H1 (cell line): ENCODE measurements around the gene SCP2. TPM values are rescaled to one million over a fixed set of nuclear protein-coding genes. Genes with fewer than 3 reads are reported as not detected.

Experiments used
- CTCF ChIA-PET: fragments of 300-600 bp; sonication (Branson Sonifier 250); formaldehyde crosslinking; loops from one replicate; lab custom pipeline; 2021; ENCODE audit not compliant: partially characterized antibody; lab: Charles Lee
- POLR2A ChIA-PET: fragments of 300-600 bp; sonication (Branson Sonifier 250); formaldehyde crosslinking; loops from one replicate; lab custom pipeline; 2021; ENCODE audit warnings: inconsistent platforms; ENCODE audit not compliant: partially characterized antibody; lab: Charles Lee
- DNase-seq, 2 experiments: peaks; one replicate each; pipeline versions ENCODE4 v3.0.0 to v3.0.0-alpha.2; 2010 to 2022; ENCODE audit warnings: low spot score in 2 of 2, low read depth in 1 of 2, mixed read lengths in 1 of 2
- FAIRE-seq: peaks from 2 replicates; lab custom pipeline; 2011; peaks lifted over from hg19 to GRCh38; lab: Jason Lieb, UNC
- H2AFZ ChIP-seq: 2 replicates; pipeline ENCODE4 v1.8.1; 2012; ENCODE audit warnings: low read length, inconsistent platforms
- H2AK5ac ChIP-seq: 2 replicates; pipeline ENCODE4 v1.6.1; 2013; ENCODE audit warnings: low read depth, low read length
- H2BK120ac ChIP-seq: replicated peaks from 2 replicates; pipeline ENCODE3; 2013; ENCODE audit warnings: low read depth, low read length, inconsistent platforms
- H2BK12ac ChIP-seq: 2 replicates; pipeline ENCODE4 v1.6.1; 2013; ENCODE audit warnings: low read depth, low read length
- H2BK15ac ChIP-seq: 2 replicates; pipeline ENCODE4 v1.6.1; 2013; ENCODE audit warnings: low read length
- H2BK20ac ChIP-seq: 2 replicates; pipeline ENCODE4 v1.6.1; 2013; ENCODE audit warnings: low read length
- H2BK5ac ChIP-seq: 2 replicates; pipeline ENCODE4 v1.6.1; 2013; ENCODE audit warnings: low read depth, low read length
- H3K14ac ChIP-seq: 2 replicates; pipeline ENCODE4 v1.6.1; 2013; ENCODE audit warnings: inconsistent platforms; ENCODE audit not compliant: insufficient read length
- H3K18ac ChIP-seq: 2 replicates; pipeline ENCODE4 v1.6.1; 2013; ENCODE audit warnings: low read length; ENCODE audit errors: extremely low read depth
- H3K23ac ChIP-seq: 2 replicates; pipeline ENCODE4 v1.6.1; 2013; ENCODE audit warnings: inconsistent platforms; ENCODE audit not compliant: insufficient read length
- H3K23me2 ChIP-seq: 2 replicates; pipeline ENCODE4 v1.6.1; 2013; ENCODE audit warnings: low read depth, low read length
- H3K27ac ChIP-seq: 2 replicates; pipeline ENCODE4 v1.6.1; 2011; ENCODE audit warnings: low read depth, low read length, inconsistent platforms
- H3K27me3 ChIP-seq, 4 experiments: replicated peaks in 1 of 4; 1 replicate in 1 of 4; 2 replicates in 3 of 4; pipeline versions ENCODE4 v1.6.1 to v1.8.1; 2011 to 2013; ENCODE audit warnings: low read length in 3 of 4, mild to moderate bottlenecking in 3 of 4, inconsistent platforms in 2 of 4, mixed read lengths in 2 of 4, moderate library complexity in 1 of 4; ENCODE audit not compliant: control insufficient read depth in 3 of 4, insufficient read depth in 3 of 4; ENCODE audit errors: extremely low read depth in 1 of 4
- H3K36me3 ChIP-seq, 4 experiments: 2 replicates each; pipeline versions ENCODE4 v1.6.1 to v1.8.1; 2011 to 2013; ENCODE audit warnings: mild to moderate bottlenecking in 4 of 4, low read length in 3 of 4, moderate library complexity in 2 of 4, control low read depth in 1 of 4, inconsistent platforms in 1 of 4; ENCODE audit not compliant: insufficient read depth in 4 of 4, control insufficient read depth in 2 of 4
- H3K4ac ChIP-seq: replicated peaks from 2 replicates; pipeline ENCODE3; 2013; ENCODE audit warnings: low read length, low read depth, mixed read lengths, inconsistent platforms; ENCODE audit not compliant: insufficient read length
- H3K4me1 ChIP-seq, 4 experiments: replicated peaks in 1 of 4; 1 replicate in 1 of 4; 2 replicates in 3 of 4; pipeline versions ENCODE4 v1.6.1 to v1.8.1; 2011 to 2013; ENCODE audit warnings: low read length in 3 of 4, inconsistent platforms in 2 of 4, mixed read lengths in 1 of 4; ENCODE audit not compliant: insufficient read depth in 4 of 4, control insufficient read depth in 3 of 4
- H3K4me2 ChIP-seq, 2 experiments: 2 replicates each; pipeline versions ENCODE4 v1.6.1 to v1.8.1; 2011 to 2013; ENCODE audit warnings: low read depth in 2 of 2, low read length in 2 of 2, control low read depth in 1 of 2, inconsistent platforms in 1 of 2, mild to moderate bottlenecking in 1 of 2; ENCODE audit not compliant: insufficient read depth in 1 of 2
- H3K4me3 ChIP-seq, 4 experiments: fragments of 200-600, 300-600 bp in 1 of 4; sonication (generic), shearing (Covaris generic), sonication (Bioruptor Twin) in 1 of 4; 2 replicates each; pipeline versions ENCODE4 v1.5.1 to v1.8.1; 2011 to 2016; ENCODE audit warnings: low read length in 4 of 4, low read depth in 3 of 4, control low read depth in 2 of 4, inconsistent platforms in 2 of 4, mild to moderate bottlenecking in 2 of 4, mixed read lengths in 1 of 4, moderate library complexity in 1 of 4; ENCODE audit not compliant: insufficient read depth in 2 of 4; ENCODE audit errors: extremely low read depth in 1 of 4
- H3K56ac ChIP-seq: replicated peaks from 2 replicates; pipeline ENCODE3; 2013; ENCODE audit warnings: low read depth, mild to moderate bottlenecking, mixed read lengths, low read length, inconsistent platforms; ENCODE audit not compliant: insufficient read length
- H3K79me1 ChIP-seq: 2 replicates; pipeline ENCODE4 v1.6.1; 2013; ENCODE audit warnings: low read depth, low read length, control low read depth
- H3K79me2 ChIP-seq, 2 experiments: 2 replicates each; pipeline versions ENCODE4 v1.6.1 to v1.8.1; 2012 to 2013; ENCODE audit warnings: low read length in 2 of 2, mild to moderate bottlenecking in 2 of 2, inconsistent platforms in 1 of 2; ENCODE audit not compliant: insufficient read depth in 2 of 2, control insufficient read depth in 1 of 2
- H3K9ac ChIP-seq, 4 experiments: replicated peaks in 1 of 4; 1 replicate in 1 of 4; 2 replicates in 3 of 4; pipeline versions ENCODE4 v1.6.1 to v1.8.1; 2011 to 2013; ENCODE audit warnings: low read depth in 3 of 4, low read length in 3 of 4, control low read depth in 2 of 4, mild to moderate bottlenecking in 2 of 4, moderate library complexity in 2 of 4, inconsistent platforms in 1 of 4; ENCODE audit errors: extremely low read depth in 1 of 4
- H3K9me3 ChIP-seq, 2 experiments: 2 replicates each; pipeline versions ENCODE4 v1.6.1 to v1.8.1; 2012 to 2013; ENCODE audit warnings: mild to moderate bottlenecking in 2 of 2, moderate library complexity in 2 of 2, control low read depth in 1 of 2, inconsistent platforms in 1 of 2, low read depth in 1 of 2, low read length in 1 of 2, mixed read lengths in 1 of 2; ENCODE audit not compliant: insufficient read depth in 2 of 2
- H4K20me1 ChIP-seq, 2 experiments: replicated peaks in 1 of 2; 2 replicates each; pipeline versions ENCODE3 to v1.8.1; 2011 to 2013; ENCODE audit warnings: inconsistent platforms in 2 of 2, low read length in 2 of 2, mild to moderate bottlenecking in 1 of 2; ENCODE audit not compliant: insufficient read depth in 2 of 2, control insufficient read depth in 1 of 2
- H4K5ac ChIP-seq: 2 replicates; pipeline ENCODE4 v1.6.1; 2013; ENCODE audit warnings: low read length, low read depth, mixed read lengths, inconsistent platforms; ENCODE audit not compliant: insufficient read length
- H4K8ac ChIP-seq: 2 replicates; pipeline ENCODE4 v1.8.0; 2013; ENCODE audit warnings: mild to moderate bottlenecking, moderate library complexity, low read length, inconsistent platforms; ENCODE audit not compliant: insufficient read depth; ENCODE audit errors: extremely low read depth
- H4K91ac ChIP-seq: replicated peaks from 2 replicates; pipeline ENCODE3; 2013; ENCODE audit warnings: low read length, mixed read lengths, inconsistent platforms; ENCODE audit not compliant: insufficient read length
- JUN ChIP-seq: IDR thresholded peaks from 2 replicates; pipeline ENCODE4 v1.6.1; 2011; ENCODE audit warnings: low read depth, mild to moderate bottlenecking, improper control_type of control experiment, low read length
- SIN3A ChIP-seq, 2 experiments: IDR thresholded peaks in 1 of 2; conservative IDR thresholded peaks in 1 of 2; 2 replicates each; pipeline ENCODE4 v1.6.1; 2011 to 2012; ENCODE audit warnings: low read length in 2 of 2, improper control_type of control experiment in 1 of 2, low read depth in 1 of 2, mild to moderate bottlenecking in 1 of 2
- WGBS, 2 experiments: shearing (Covaris generic) in 1 of 2; methylation state at CpG; one replicate each; pipeline versions ENCODE4 v1.1.6 to v1.1.7; 2013 to 2015; ENCODE audit warnings: low lambda C conversion rate in 2 of 2, mixed read lengths in 2 of 2, inconsistent platforms in 1 of 2, low coverage in 1 of 2, missing lambda C conversion rate in 1 of 2; ENCODE audit not compliant: insufficient replicate concordance in 2 of 2, insufficient coverage in 1 of 2, insufficient read length in 1 of 2; ENCODE audit errors: extremely low coverage in 1 of 2, missing lambda C conversion rate in 1 of 2; 5-methylcytosine and 5-hydroxymethylcytosine counted together
- polyA plus RNA-seq, 7 experiments: library from polyadenylated mRNA; depleted of rRNA in 3 of 7; stranded (reverse) in 5 of 7; unstranded in 2 of 7; fragments of >200 nt in 5 of 7; fragments of 200-250 nt in 2 of 7; gene quantifications; 1 replicate in 5 of 7; 2 replicates in 1 of 7; 4 replicates in 1 of 7; pipeline versions ENCODE4 v1.2.1 to v1.2.3, GENCODE V29; 2011 to 2013; ENCODE audit warnings: missing spikeins in 2 of 7, mixed read lengths in 2 of 7
- total RNA-seq: library from RNA; stranded (reverse); fragmentation: NEBNext Ultra II Directional; extraction: Animal tissue kit (Norgen Biotek cat#: 25700); gene quantifications from 2 replicates; pipeline ENCODE4 v1.2.1, GENCODE V29; 2021
- TF ChIP-seq, protein P1 (sequence below): IDR thresholded peaks from 2 replicates; pipeline ENCODE4 v1.6.1; 2012; ENCODE audit warnings: inconsistent platforms

SCP2 gene
- total and polyA plus RNA-seq, 2 of the 8 experiments (the other 6 are each of a cell fraction or from before 2014, with no cell fraction given): 20.9 to 54.3 TPM

DNA sequence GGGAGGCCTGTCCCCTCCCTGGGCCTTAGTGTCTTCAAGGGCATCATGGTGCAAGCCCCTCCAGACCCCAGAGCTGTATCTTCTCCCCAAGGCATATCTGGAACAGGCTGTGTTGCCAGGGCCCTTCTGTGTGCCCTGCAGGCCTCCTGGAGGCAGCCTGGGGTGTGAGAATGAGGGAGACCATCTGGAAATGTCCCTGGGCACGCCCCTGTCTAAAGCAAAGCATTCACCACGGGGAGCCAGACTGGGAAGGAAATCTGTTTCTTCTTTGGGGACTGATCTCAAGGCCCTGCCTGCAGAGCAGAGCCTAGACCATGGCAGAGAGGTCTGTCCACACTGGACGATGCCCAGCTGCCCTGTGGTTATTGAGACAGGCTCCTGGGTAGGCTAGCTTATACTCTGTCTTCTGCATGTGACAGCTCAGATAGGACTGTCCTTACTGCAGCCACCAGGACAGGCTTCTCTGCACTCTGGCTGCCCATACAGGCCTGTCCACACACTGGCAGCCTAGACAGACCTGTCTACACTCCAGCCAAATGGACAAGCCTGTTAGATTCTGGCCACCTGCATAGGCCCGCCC is 159.5 kb downstream of the SCP2 start:
- H4K20me1 ChIP-seq: peaks cover 0 to 2% of the 10 kb centered on the region in 2 experiments
- no peak overlapping the region for H2BK15ac ChIP-seq
- no peak overlapping the region for H3K56ac ChIP-seq
- no peak overlapping the region for H3K14ac ChIP-seq
- ChIA-PET POLR2A (interaction anchor here (0.9 to 1.2 kb wide), 3 partner anchors 9 to 44 kb away, joined by 3 read pairs; no protein-coding TSS in a partner anchor), CTCF (interaction anchor here (0.6 to 3.5 kb wide), 11 partner anchors 9 to 398 kb away, joined by 3 to 23 read pairs (median 5); no protein-coding TSS in a partner anchor)
- no peaks in the 10 kb centered on the region for H3K36me3 ChIP-seq
- no peak overlapping the region for H3K4ac ChIP-seq
- 0 out of 2 replicates have a peak, but pooled peaks cover 2% of the 10 kb centered on the region for H3K23me2 ChIP-seq
- no peak overlapping the region for H3K9ac ChIP-seq
- no peak overlapping the region for H4K91ac ChIP-seq
- no peak overlapping the region for H3K4me2 ChIP-seq
- no peaks in the 10 kb centered on the region; a peak in 1 of 7 replicates for H3K27me3 ChIP-seq
- no peak overlapping the region for H3K27ac ChIP-seq
- H3K9me3 ChIP-seq: no peaks in the 10 kb centered on the region
- DNase-seq: no peak
- H2AFZ ChIP-seq: no peak overlapping the region
- H2BK12ac ChIP-seq: no peak overlapping the region
- no peak overlapping the region; the same call in 1 of the 2 replicates for H4K8ac ChIP-seq
- no peak overlapping the region for H4K5ac ChIP-seq
- H2BK120ac ChIP-seq: no peak overlapping the region
- FAIRE-seq: no peak
- no peak overlapping the region for H2AK5ac ChIP-seq
- no peak overlapping the region for H2BK5ac ChIP-seq
- no peak overlapping the region for H3K18ac ChIP-seq
- no peak overlapping the region for H3K23ac ChIP-seq
- no peaks in the 10 kb centered on the region for H3K79me2 ChIP-seq
- H2BK20ac ChIP-seq: no peak overlapping the region
- 89% methylated on average over 4 of the region's 4 CpGs; no CpG with 5 or more reads in 1 of the 2 experiments for WGBS, 2 experiments
- no peak overlapping the region for H3K4me3 ChIP-seq
- H3K4me1 ChIP-seq: peaks cover 0 to 18% (median 6%) of the 10 kb centered on the region in 4 experiments; a peak in 6 of 7 replicates
- H3K79me1 ChIP-seq: no peaks in the 10 kb centered on the region
- TF ChIP-seq SIN3A (conservative IDR thresholded peaks at IDR 0.05 in 1 of 2, IDR thresholded peaks at IDR 0.05 in 1 of 2; ENCODE audit: low read depth in 1 of 2, low read length in 2 of 2): no peak
- no peak for TF ChIP-seq JUN
- TF ChIP-seq, protein P1, sequence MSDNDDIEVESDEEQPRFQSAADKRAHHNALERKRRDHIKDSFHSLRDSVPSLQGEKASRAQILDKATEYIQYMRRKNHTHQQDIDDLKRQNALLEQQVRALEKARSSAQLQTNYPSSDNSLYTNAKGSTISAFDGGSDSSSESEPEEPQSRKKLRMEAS: no peak
